ENCODE data around the gene DNAH12.

The DNAH12 gene

GRCh38 chr3:57464011-57464410, 80.1 kb downstream of the DNAH12 start:
- TF ChIP-seq GATA2 (IDR thresholded peaks at IDR 0.05; ENCODE audit: low read depth, low read length) (no peak), GATA3 (IDR thresholded peaks at IDR 0.05; ENCODE audit: low read depth, low read length) (no peak)

DNA sequence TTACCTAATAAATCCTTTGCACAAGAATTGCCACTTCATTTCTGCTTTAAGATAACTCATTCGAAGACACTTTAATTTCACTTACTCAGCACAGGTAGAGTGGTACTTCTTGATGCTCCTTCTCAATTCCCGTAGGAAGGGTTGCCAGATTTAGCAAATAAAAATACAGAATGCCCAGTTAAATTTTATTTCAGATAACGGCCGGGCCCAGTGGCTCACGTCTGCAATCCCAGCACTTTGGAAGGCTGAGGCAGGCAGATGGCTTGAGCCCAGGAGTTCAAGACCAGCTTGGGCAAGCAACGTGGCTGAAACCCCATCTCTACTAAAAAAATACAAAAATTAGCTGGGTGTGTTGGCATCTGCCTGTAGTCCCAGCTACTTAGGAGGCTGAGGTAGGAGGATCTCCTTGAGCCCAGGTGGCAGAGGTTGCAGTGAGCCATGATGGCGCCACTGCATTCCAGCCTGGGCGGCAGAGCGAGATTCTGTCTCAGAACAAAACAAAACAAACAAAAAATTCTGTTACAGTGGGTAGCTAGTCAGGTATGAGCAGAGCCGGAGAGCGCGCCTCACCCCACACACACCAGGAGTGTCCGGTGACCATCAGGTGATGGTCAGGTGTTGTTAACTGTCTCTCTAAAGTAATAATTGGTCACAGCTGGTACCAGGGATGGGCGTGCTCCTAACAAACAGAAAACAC, 92.8 kb downstream of the DNAH12 start:
- no peak for TF ChIP-seq GATA2 (IDR thresholded peaks at IDR 0.05; ENCODE audit: low read depth, low read length)
- no peak for TF ChIP-seq GATA3 (IDR thresholded peaks at IDR 0.05; ENCODE audit: low read depth, low read length)

- TF ChIP-seq GATA2 (IDR thresholded peaks at IDR 0.05; ENCODE audit: low read depth, low read length) (no peak), GATA3 (IDR thresholded peaks at IDR 0.05; ENCODE audit: low read depth, low read length) (no peak)
Measured at GRCh38 chr3:57446318-57446841, 97.8 kb downstream of the DNAH12 start.

DNA sequence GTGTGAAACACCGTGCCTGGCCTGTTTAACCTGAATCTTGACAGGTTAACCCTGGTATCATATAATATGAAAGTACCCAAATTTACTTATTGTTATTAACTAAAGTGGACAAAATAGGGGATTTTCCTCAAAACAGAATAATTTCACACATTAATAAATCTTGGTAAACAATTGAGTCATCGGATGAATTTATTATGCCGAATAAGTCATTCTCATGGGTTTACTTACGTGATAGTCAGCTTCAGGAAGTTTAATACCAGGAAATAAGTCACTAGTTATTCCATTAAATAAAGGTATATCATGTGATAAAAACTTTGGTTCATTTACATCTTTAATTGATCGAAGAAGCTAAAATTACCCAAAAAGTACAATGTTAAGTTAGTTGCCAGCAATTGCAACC, 99.7 kb downstream of the DNAH12 start:
- no peak for TF ChIP-seq GATA2 (IDR thresholded peaks at IDR 0.05; ENCODE audit: low read depth, low read length)
- no peak for TF ChIP-seq GATA3 (IDR thresholded peaks at IDR 0.05; ENCODE audit: low read depth, low read length)

DNA sequence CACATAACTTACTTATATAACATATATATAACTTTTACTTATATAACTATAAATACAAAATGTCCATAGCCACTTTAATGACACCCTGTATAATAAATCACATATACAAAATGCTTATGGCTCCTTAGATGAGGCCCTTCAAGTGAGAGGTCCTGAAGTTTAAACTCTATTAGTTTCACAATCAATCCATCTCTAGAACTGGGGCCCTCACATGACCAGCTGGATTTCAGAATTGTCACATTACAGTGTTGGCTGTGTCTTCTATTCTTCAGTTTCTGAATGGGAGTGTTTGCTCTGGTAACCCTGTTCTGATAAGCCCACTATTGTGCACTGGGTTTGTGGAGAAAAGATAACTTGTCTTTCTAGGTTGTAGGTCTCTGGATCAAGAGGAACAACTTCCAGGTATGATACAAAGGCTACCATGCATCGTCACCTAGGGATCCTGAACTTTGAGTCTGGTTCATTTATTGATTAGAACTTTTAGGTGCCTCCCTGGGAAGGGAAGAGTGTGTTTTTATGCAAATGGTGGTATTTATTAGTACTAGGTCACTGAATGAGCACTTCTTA, 107.9 kb downstream of the DNAH12 start:
- no peak for TF ChIP-seq GATA3 (IDR thresholded peaks at IDR 0.05; ENCODE audit: low read depth, low read length)
- TF ChIP-seq GATA2 (IDR thresholded peaks at IDR 0.05; ENCODE audit: low read depth, low read length), result no peak

- TF ChIP-seq GATA2 (IDR thresholded peaks at IDR 0.05; ENCODE audit: low read depth, low read length) (no peak), GATA3 (IDR thresholded peaks at IDR 0.05; ENCODE audit: low read depth, low read length) (no peak)
Measured at GRCh38 chr3:57434041-57434440, 110.1 kb downstream of the DNAH12 start.

- no peak for TF ChIP-seq GATA2 (IDR thresholded peaks at IDR 0.05; ENCODE audit: low read depth, low read length)
- TF ChIP-seq GATA3 (IDR thresholded peaks at IDR 0.05; ENCODE audit: low read depth, low read length), result no peak
Measured at GRCh38 chr3:57423335-57423734, 120.8 kb downstream of the DNAH12 start.

DNA sequence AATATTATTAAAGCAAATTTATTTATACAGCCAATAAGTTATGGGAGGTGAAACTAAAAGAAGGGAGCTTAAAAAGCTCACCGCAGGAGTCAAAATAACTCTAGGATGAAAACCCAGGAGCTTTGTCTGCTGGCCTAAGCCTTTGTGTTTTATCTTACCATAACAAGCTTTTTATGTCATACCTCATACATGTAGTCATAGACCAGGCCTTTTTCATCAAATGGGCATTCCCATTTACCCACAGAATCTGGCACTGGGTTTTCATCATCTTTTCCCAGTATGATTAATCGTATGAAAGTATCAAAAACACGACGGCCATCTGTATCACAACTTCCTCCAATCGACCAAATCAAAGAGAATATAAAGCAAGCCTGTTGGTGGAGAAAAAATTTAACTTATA, 122.8 kb downstream of the DNAH12 start:
- TF ChIP-seq GATA3 (IDR thresholded peaks at IDR 0.05; ENCODE audit: low read depth, low read length) (no peak), GATA2 (IDR thresholded peaks at IDR 0.05; ENCODE audit: low read depth, low read length) (no peak)

- TF ChIP-seq GATA3 (IDR thresholded peaks at IDR 0.05; ENCODE audit: low read depth, low read length), result no peak
Measured at GRCh38 chr3:57420001-57420400, 124.1 kb downstream of the DNAH12 start.

DNA sequence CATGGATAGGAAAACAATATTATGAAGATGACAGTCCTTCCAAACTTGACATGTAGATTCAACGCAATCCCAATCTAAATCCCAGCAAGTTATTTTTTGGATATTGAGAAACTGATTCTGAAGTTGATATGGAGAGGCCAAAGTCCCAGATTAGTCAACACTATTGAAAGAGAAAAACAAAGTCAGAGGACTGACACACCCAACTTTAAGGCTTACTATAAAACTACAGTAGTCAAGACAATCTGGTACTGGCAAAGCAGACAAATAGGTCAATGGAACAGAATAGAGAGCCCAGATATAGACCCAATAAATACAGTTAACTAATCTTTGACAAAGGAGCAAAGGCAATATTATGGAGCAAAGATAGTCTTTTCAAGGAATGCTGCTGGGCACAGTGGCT, 132.4 kb downstream of the DNAH12 start:
- TF ChIP-seq GATA2 (IDR thresholded peaks at IDR 0.05; ENCODE audit: low read depth, low read length) (no peak), GATA3 (IDR thresholded peaks at IDR 0.05; ENCODE audit: low read depth, low read length) (no peak)

DNA sequence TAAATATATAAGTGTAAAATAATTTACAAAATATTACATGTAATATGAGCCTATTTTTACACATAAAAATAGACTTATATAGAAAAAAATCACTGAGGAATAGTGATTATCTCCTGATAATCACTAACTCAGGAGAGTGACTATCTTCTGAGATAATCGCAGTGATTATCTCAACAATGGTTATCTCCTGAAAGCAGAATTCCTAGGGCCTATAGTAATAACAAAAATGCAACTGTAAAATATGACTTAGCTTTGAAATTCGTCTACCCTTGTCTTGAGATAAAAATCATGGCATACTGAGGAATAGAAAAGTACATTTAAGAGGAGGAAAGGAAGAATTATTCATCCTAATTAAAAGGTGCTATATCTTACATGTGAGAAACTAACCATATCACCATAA, 134.7 kb downstream of the DNAH12 start:
- no peak for TF ChIP-seq GATA2 (IDR thresholded peaks at IDR 0.05; ENCODE audit: low read depth, low read length)
- TF ChIP-seq GATA3 (IDR thresholded peaks at IDR 0.05; ENCODE audit: low read depth, low read length), result no peak

GRCh38 chr3:57402675-57403074, 141.5 kb downstream of the DNAH12 start:
- TF ChIP-seq GATA2 (IDR thresholded peaks at IDR 0.05; ENCODE audit: low read depth, low read length) (no peak), GATA3 (IDR thresholded peaks at IDR 0.05; ENCODE audit: low read depth, low read length) (no peak)

DNA sequence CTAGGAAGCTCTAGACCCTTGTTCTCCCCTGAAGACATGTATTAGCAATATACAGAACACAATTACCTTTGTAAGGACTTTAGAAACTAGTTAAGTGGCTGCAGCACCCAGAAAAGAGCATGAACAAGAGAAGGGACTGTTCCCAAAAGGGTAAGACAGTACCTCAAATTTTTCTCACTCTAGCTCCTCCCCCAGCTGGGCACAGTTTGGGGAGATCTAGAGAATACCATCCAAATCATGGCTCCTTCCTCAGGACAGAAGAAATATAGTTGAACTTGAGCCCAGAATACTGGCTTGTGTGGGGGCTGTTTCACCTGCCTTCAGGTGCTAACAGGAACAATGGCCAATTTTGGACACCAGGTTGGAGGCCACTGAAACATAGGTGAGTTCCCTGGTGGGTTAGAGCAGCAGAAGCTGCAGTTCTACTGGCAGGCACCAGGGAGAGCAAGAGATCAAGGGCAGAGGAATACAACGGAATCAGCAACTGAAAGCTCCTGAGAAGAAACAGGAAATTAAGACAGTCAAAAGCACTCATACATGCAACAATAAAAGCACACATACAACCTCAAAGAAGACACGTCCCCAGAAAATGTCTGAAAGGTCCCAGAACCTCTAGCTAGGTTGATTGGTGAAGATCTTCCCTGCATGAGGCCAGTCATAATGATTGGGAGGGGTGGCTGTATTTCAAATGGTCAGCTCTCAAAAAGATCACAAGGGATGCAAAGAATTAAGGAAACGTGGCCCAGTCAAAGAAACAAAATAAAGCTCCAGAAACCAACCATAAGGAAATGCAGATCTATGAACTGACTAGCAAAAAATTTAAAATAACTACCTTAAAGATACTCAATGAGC, 146.7 kb downstream of the DNAH12 start:
- TF ChIP-seq GATA3 (IDR thresholded peaks at IDR 0.05; ENCODE audit: low read depth, low read length), result no peak
- no peak for TF ChIP-seq GATA2 (IDR thresholded peaks at IDR 0.05; ENCODE audit: low read depth, low read length)

- TF ChIP-seq GATA2 (IDR thresholded peaks at IDR 0.05; ENCODE audit: low read depth, low read length) (no peak), GATA3 (IDR thresholded peaks at IDR 0.05; ENCODE audit: low read depth, low read length) (no peak)
Measured at GRCh38 chr3:57393977-57394376, 150.2 kb downstream of the DNAH12 start.

All from SH-SY5Y (cell line).